Astrocyte (in vitro differentiated cells and primary cell): ENCODE measurements around the gene ZG16.

Experiments
- CTCF ChIP-seq: IDR thresholded peaks from 2 replicates; pipeline ENCODE4 v1.5.1; 2011; ENCODE audit warnings: low read depth, mild to moderate bottlenecking, inconsistent platforms, low read length, moderate library complexity; ENCODE audit not compliant: insufficient read depth
- EZH2 ChIP-seq: IDR thresholded peaks from 2 replicates; pipeline ENCODE4 v1.6.1; 2012; ENCODE audit warnings: mild to moderate bottlenecking, low read length, inconsistent platforms; ENCODE audit not compliant: insufficient read depth

- TF ChIP-seq CTCF, result no peak
- TF ChIP-seq EZH2, result no peak
Measured at GRCh38 chr16:29744541-29745101, 33.4 kb upstream of the ZG16 start.
